OCI-LY1 (cell line): ENCODE data around the gene CEP57.

ENCODE experiments used
- CTCF ChIP-seq: fragments of 200-600 bp; sonication (generic), shearing (Covaris generic); IDR thresholded peaks from 2 replicates; pipeline ENCODE4 v1.5.1; 2017; ENCODE audit warnings: mild to moderate bottlenecking, antibody characterized with exemption, low read length, moderate library complexity, mixed read lengths
- EZH2 ChIP-seq: fragments of 200-600 bp; sonication (generic), shearing (Covaris generic); IDR thresholded peaks from 2 replicates; pipeline ENCODE4 v1.8.0; 2017; ENCODE audit warnings: borderline replicate concordance, mixed run types, mild to moderate bottlenecking, antibody characterized with exemption, low read length, moderate library complexity, mixed read lengths

GRCh38 chr11:95850137-95850536 lies 59.8 kb downstream of the CEP57 start:
- TF ChIP-seq CTCF, result no peak
- no peak for TF ChIP-seq EZH2
